Esophagus muscularis mucosa (tissue), 4 donors: Measurements from ENCODE around the gene DDX49.

Source experiments
- CTCF ChIP-seq, 3 experiments: fragments of 200-600 bp in 2 of 3; fragments of 450-650 bp in 1 of 3; sonication (generic) in 2 of 3; IDR thresholded peaks; one replicate each; pipeline ENCODE4 v1.5.1; 2017 to 2019; ENCODE audit warnings: antibody characterized with exemption in 3 of 3, mild to moderate bottlenecking in 2 of 3, moderate library complexity in 1 of 3
- EP300 ChIP-seq: sonication (generic); formaldehyde crosslinking; IDR thresholded peaks from one replicate; pipeline ENCODE4 v1.6.1; 2017; ENCODE audit warnings: antibody characterized with exemption
- POLR2AphosphoS5 ChIP-seq, 2 donors: sonication (generic); formaldehyde crosslinking; IDR thresholded peaks; one replicate each; pipeline ENCODE4 v1.6.1; 2017; ENCODE audit warnings: antibody characterized with exemption in 2 of 2

- TF ChIP-seq CTCF (IDR thresholded peaks at IDR 0.05) (no peak), POLR2AphosphoS5 (IDR thresholded peaks at IDR 0.05) (no peak), EP300 (no peak)
Measured at GRCh38 chr19:18946335-18946734, 26.8 kb downstream of the DDX49 start.
